ENCODE measurements around the gene ATP6V1G1. TPM values are rescaled to one million over a fixed set of nuclear protein-coding genes. Genes with fewer than 3 reads are reported as not detected.

ATP6V1G1 gene
- total RNA-seq, 1 donor from 2014 or later = 188 TPM

DNA sequence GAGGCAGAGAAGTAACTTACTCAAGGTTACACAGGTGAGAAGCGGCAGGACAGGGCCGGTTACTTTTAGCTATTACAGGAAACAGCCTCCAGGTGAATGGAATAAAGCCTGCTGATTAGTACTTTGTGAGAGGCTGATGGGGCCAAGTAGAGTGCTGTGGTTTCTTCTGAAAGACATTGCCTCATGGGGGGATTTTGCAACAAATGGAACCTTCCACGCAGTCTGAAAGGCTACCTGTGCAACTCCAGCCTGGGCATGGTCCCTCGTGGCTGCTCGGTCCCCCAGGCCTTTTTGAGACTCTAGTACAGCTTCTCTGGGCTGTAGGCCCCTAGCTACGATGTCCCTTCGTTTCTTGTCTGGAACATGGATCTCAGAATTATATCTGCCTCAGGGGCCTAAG, 25.5 kb downstream of the ATP6V1G1 start:
- no peak for FAIRE-seq
- Histone ChIP-seq H3K9ac (ENCODE audit: low read length) (no peak overlapping the region), H3K27me3 (ENCODE audit: insufficient read depth, low read length) (no peaks in the 10 kb centered on the region), H3K4me2 (ENCODE audit: low read length) (no peak overlapping the region), H3K27ac (ENCODE audit: low read depth, low read length) (no peak overlapping the region), H2AFZ (ENCODE audit: low read depth, low read length) (no peak overlapping the region), H3K36me3 (ENCODE audit: insufficient read depth, low read length) (no peaks in the 10 kb centered on the region), H4K20me1 (ENCODE audit: insufficient read depth, low read length) (peaks cover 5% of the 10 kb centered on the region), H3K4me1 (ENCODE audit: insufficient read depth, low read length) (peaks cover 8% of the 10 kb centered on the region), H3K79me2 (ENCODE audit: insufficient read depth, low read length) (peaks cover 6% of the 10 kb centered on the region), H3K9me3 (ENCODE audit: insufficient read depth, low read depth, low read length) (no peaks in the 10 kb centered on the region), H3K4me3 (ENCODE audit: insufficient read depth, low read depth, low read length) (no peak overlapping the region)
- no peak overlapping the region for H3K4me3 Mint-ChIP-seq (ENCODE audit: unreplicated experiment)
- no peaks in the 10 kb centered on the region for H3K9me3 Mint-ChIP-seq (ENCODE audit: unreplicated experiment)
- H3K27me3 Mint-ChIP-seq (ENCODE audit: low read depth, unreplicated experiment) = no peaks in the 10 kb centered on the region
- TF ChIP-seq EZH2 (IDR thresholded peaks at IDR 0.05; ENCODE audit: insufficient read depth, low read length) = no peak
- no peak for TF ChIP-seq CTCF (IDR thresholded peaks at IDR 0.05; ENCODE audit: insufficient read depth, low read depth, low read length)
- H3K4me1 Mint-ChIP-seq (ENCODE audit: low read depth, unreplicated experiment) = peaks cover 9% of the 10 kb centered on the region
- DNase-seq (ENCODE audit: low read depth) = no peak
- no peak overlapping the region for H3K27ac Mint-ChIP-seq (ENCODE audit: unreplicated experiment)
- H3K36me3 Mint-ChIP-seq (ENCODE audit: low read depth, unreplicated experiment) = peaks cover 8% of the 10 kb centered on the region

- Histone ChIP-seq H3K36me3 (ENCODE audit: insufficient read depth, low read length) (no peaks in the 10 kb centered on the region), H3K79me2 (ENCODE audit: insufficient read depth, low read length) (peaks cover 6% of the 10 kb centered on the region), H3K9ac (ENCODE audit: low read length) (no peak overlapping the region), H3K4me1 (ENCODE audit: insufficient read depth, low read length) (peaks cover 8% of the 10 kb centered on the region), H3K4me2 (ENCODE audit: low read length) (no peak overlapping the region), H3K9me3 (ENCODE audit: insufficient read depth, low read depth, low read length) (no peaks in the 10 kb centered on the region), H3K27ac (ENCODE audit: low read depth, low read length) (no peak overlapping the region), H3K4me3 (ENCODE audit: insufficient read depth, low read depth, low read length) (no peak overlapping the region), H3K27me3 (ENCODE audit: insufficient read depth, low read length) (no peaks in the 10 kb centered on the region), H4K20me1 (ENCODE audit: insufficient read depth, low read length) (peaks cover 5% of the 10 kb centered on the region), H2AFZ (ENCODE audit: low read depth, low read length) (no peak overlapping the region)
- H3K4me3 Mint-ChIP-seq (ENCODE audit: unreplicated experiment) = no peak overlapping the region
- no peak for TF ChIP-seq EZH2 (IDR thresholded peaks at IDR 0.05; ENCODE audit: insufficient read depth, low read length)
- no peak for TF ChIP-seq CTCF (IDR thresholded peaks at IDR 0.05; ENCODE audit: insufficient read depth, low read depth, low read length)
- no peak for FAIRE-seq
- H3K36me3 Mint-ChIP-seq (ENCODE audit: low read depth, unreplicated experiment) = peaks cover 8% of the 10 kb centered on the region
- no peaks in the 10 kb centered on the region for H3K9me3 Mint-ChIP-seq (ENCODE audit: unreplicated experiment)
- no peak for DNase-seq (ENCODE audit: low read depth)
- H3K27me3 Mint-ChIP-seq (ENCODE audit: low read depth, unreplicated experiment) = no peaks in the 10 kb centered on the region
- H3K27ac Mint-ChIP-seq (ENCODE audit: unreplicated experiment) = no peak overlapping the region
- H3K4me1 Mint-ChIP-seq (ENCODE audit: low read depth, unreplicated experiment) = peaks cover 3% of the 10 kb centered on the region
These were observed 26.4 kb downstream of the ATP6V1G1 start for GRCh38 chr9:114613919-114614318.

- Histone ChIP-seq H3K79me2 (ENCODE audit: insufficient read depth, low read length) (peaks cover 6% of the 10 kb centered on the region), H3K4me1 (ENCODE audit: insufficient read depth, low read length) (peaks cover 8% of the 10 kb centered on the region), H3K27ac (ENCODE audit: low read depth, low read length) (no peak overlapping the region), H3K36me3 (ENCODE audit: insufficient read depth, low read length) (no peaks in the 10 kb centered on the region), H3K27me3 (ENCODE audit: insufficient read depth, low read length) (no peaks in the 10 kb centered on the region), H3K9ac (ENCODE audit: low read length) (no peak overlapping the region), H4K20me1 (ENCODE audit: insufficient read depth, low read length) (peaks cover 5% of the 10 kb centered on the region), H3K9me3 (ENCODE audit: insufficient read depth, low read depth, low read length) (no peaks in the 10 kb centered on the region), H3K4me2 (ENCODE audit: low read length) (no peak overlapping the region), H3K4me3 (ENCODE audit: insufficient read depth, low read depth, low read length) (no peak overlapping the region), H2AFZ (ENCODE audit: low read depth, low read length) (no peak overlapping the region)
- Mint-ChIP-seq H3K36me3 (ENCODE audit: low read depth, unreplicated experiment) (peaks cover 8% of the 10 kb centered on the region), H3K4me3 (ENCODE audit: unreplicated experiment) (no peak overlapping the region), H3K4me1 (ENCODE audit: low read depth, unreplicated experiment) (peaks cover 3% of the 10 kb centered on the region), H3K27ac (ENCODE audit: unreplicated experiment) (no peak overlapping the region), H3K27me3 (ENCODE audit: low read depth, unreplicated experiment) (no peaks in the 10 kb centered on the region), H3K9me3 (ENCODE audit: unreplicated experiment) (no peaks in the 10 kb centered on the region)
- DNase-seq (ENCODE audit: low read depth) (no peak), FAIRE-seq (no peak)
- TF ChIP-seq EZH2 (IDR thresholded peaks at IDR 0.05; ENCODE audit: insufficient read depth, low read length) = no peak
- TF ChIP-seq CTCF (IDR thresholded peaks at IDR 0.05; ENCODE audit: insufficient read depth, low read depth, low read length) = no peak
These were observed 26.8 kb downstream of the ATP6V1G1 start for GRCh38 chr9:114614373-114614772.

Measured in astrocyte (in vitro differentiated cells and primary cell).